Fibroblast of lung (primary cell): ENCODE data around the gene SCRN2. TPM values are rescaled to one million over a fixed set of nuclear protein-coding genes. Genes with fewer than 3 reads are reported as not detected.
A peak's percentile ranks its signal among the peaks of the same experiment; 100 is the strongest.

ENCODE experiments used
- DNase-seq, 2 donors: peaks; one replicate each; pipeline versions ENCODE4 v3.0.0 to v3.0.0-alpha.2; 2010; ENCODE audit warnings: low read depth in 2 of 2
- H2AFZ ChIP-seq: 2 replicates; pipeline ENCODE4 v1.5.1; 2012; ENCODE audit warnings: low read length, control low read depth, inconsistent platforms
- H3K27ac ChIP-seq: 2 replicates; pipeline ENCODE4 v1.5.1; 2011; ENCODE audit warnings: low read length, control low read depth; ENCODE audit not compliant: insufficient read depth
- H3K27me3 ChIP-seq: 2 replicates; pipeline ENCODE4 v1.5.1; 2011; ENCODE audit warnings: mild to moderate bottlenecking, low read length; ENCODE audit not compliant: control insufficient read depth, insufficient read depth
- H3K36me3 ChIP-seq: 2 replicates; pipeline ENCODE4 v1.5.1; 2011; ENCODE audit warnings: low read length; ENCODE audit not compliant: control insufficient read depth, insufficient read depth
- H3K4me1 ChIP-seq: 2 replicates; pipeline ENCODE4 v1.5.1; 2011; ENCODE audit warnings: low read length; ENCODE audit not compliant: control insufficient read depth, insufficient read depth; ENCODE audit errors: extremely low read depth
- H3K4me2 ChIP-seq: 2 replicates; pipeline ENCODE4 v1.5.1; 2011; ENCODE audit warnings: low read length, control low read depth; ENCODE audit not compliant: insufficient read depth; ENCODE audit errors: extremely low read depth
- H3K4me3 ChIP-seq, 4 experiments: fragments of 200-600 bp in 1 of 4; sonication (generic) in 1 of 4; replicated peaks in 1 of 4; 2 replicates each; pipeline ENCODE4 v1.5.1; 2011 to 2016; ENCODE audit warnings: low read length in 4 of 4, low read depth in 3 of 4, mild to moderate bottlenecking in 3 of 4, control low read depth in 2 of 4, inconsistent platforms in 1 of 4, mixed read lengths in 1 of 4; ENCODE audit not compliant: insufficient read depth in 1 of 4; ENCODE audit errors: control extremely low read depth in 1 of 4
- H3K79me2 ChIP-seq: 2 replicates; pipeline ENCODE4 v1.5.1; 2012; ENCODE audit warnings: mild to moderate bottlenecking, low read length, inconsistent platforms; ENCODE audit not compliant: control insufficient read depth, insufficient read depth
- H3K9ac ChIP-seq: 2 replicates; pipeline ENCODE4 v1.5.1; 2011; ENCODE audit warnings: mild to moderate bottlenecking, low read length, control low read depth; ENCODE audit not compliant: insufficient read depth
- H3K9me3 ChIP-seq: 2 replicates; pipeline ENCODE4 v1.5.1; 2012; ENCODE audit warnings: low read depth, low read length; ENCODE audit not compliant: control insufficient read depth, insufficient read depth
- H4K20me1 ChIP-seq: 2 replicates; pipeline ENCODE4 v1.5.1; 2011; ENCODE audit warnings: low read length; ENCODE audit not compliant: control insufficient read depth, insufficient read depth; ENCODE audit errors: extremely low read depth
- EZH2 ChIP-seq: IDR thresholded peaks from 2 replicates; pipeline ENCODE4 v1.5.1; 2012; ENCODE audit warnings: low read length, control low read depth, mild to moderate bottlenecking; ENCODE audit errors: missing control alignments
- polyA plus RNA-seq, 2 donors: library from polyadenylated mRNA; depleted of rRNA in 1 of 2; stranded (reverse) in 1 of 2; unstranded in 1 of 2; fragments of >200 nt; gene quantifications; 2 replicates each; pipeline ENCODE4 v1.2.1, GENCODE V29; 2011 to 2012; ENCODE audit warnings: missing spikeins in 1 of 2
- total RNA-seq: library from RNA; depleted of rRNA; stranded (reverse); fragments of >200 nt; gene quantifications from 2 replicates; pipeline ENCODE4 v1.2.1, GENCODE V29; 2014
- TF ChIP-seq, protein P1 (sequence below), 2 donors: IDR thresholded peaks in 1 of 2; conservative IDR thresholded peaks in 1 of 2; 1 replicate in 1 of 2; 2 replicates in 1 of 2; pipeline ENCODE4 v1.5.1; 2011 to 2012; ENCODE audit warnings: low read length in 2 of 2, control low read depth in 1 of 2, inconsistent platforms in 1 of 2, low read depth in 1 of 2, mild to moderate bottlenecking in 1 of 2

SCRN2 gene
- total and polyA plus RNA-seq, 2 donors (not counting 1 experiment from before 2014, with no cell fraction given), result 10.6 to 40.8 TPM

DNA sequence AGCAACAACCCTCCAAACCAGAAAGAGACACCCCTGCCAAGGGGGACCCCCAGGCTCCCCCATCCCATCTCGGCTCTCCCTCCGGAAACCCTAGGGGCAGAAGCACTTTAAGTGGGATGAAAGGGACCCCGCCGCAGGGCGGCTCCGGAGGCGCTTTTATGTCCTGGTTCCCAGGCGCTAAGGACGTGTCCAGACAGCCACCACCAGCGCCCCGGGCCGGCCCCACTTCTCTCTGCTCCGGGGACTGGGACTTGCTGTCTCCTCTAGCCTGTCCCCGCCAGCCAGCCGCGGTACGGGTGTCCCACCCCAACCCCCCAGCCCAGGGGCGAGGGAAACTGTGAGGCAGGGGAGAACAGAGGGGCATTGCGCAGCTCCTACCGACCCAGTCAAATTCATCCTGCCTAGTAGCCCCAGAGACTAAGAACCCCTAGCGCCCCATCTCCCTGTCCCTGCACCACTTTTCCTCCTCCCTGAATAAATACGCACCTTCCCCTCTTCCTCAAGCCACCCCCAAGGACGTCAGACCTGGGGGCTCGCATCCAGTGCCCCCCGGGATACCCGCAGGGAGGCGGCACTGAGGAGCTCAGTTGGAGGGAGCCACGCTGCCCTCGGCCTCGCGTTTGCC, 5.8 kb upstream of the SCRN2 start:
- DNase-seq, result no peak
- Histone ChIP-seq H4K20me1 (no peaks in the 10 kb centered on the region), H2AFZ (no peak overlapping the region), H3K79me2 (no peaks in the 10 kb centered on the region), H3K9me3 (no peaks in the 10 kb centered on the region), H3K9ac (no peak overlapping the region), H3K4me1 (peaks cover 2% of the 10 kb centered on the region), H3K27me3 (peaks cover 42% of the 10 kb centered on the region), H3K4me2 (no peak overlapping the region), H3K27ac (no peak overlapping the region), H3K4me3 (no peak overlapping the region), H3K36me3 (no peaks in the 10 kb centered on the region)
- TF ChIP-seq, protein P1, sequence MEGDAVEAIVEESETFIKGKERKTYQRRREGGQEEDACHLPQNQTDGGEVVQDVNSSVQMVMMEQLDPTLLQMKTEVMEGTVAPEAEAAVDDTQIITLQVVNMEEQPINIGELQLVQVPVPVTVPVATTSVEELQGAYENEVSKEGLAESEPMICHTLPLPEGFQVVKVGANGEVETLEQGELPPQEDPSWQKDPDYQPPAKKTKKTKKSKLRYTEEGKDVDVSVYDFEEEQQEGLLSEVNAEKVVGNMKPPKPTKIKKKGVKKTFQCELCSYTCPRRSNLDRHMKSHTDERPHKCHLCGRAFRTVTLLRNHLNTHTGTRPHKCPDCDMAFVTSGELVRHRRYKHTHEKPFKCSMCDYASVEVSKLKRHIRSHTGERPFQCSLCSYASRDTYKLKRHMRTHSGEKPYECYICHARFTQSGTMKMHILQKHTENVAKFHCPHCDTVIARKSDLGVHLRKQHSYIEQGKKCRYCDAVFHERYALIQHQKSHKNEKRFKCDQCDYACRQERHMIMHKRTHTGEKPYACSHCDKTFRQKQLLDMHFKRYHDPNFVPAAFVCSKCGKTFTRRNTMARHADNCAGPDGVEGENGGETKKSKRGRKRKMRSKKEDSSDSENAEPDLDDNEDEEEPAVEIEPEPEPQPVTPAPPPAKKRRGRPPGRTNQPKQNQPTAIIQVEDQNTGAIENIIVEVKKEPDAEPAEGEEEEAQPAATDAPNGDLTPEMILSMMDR (conservative IDR thresholded peaks at IDR 0.05 in 1 of 2, IDR thresholded peaks at IDR 0.05 in 1 of 2; ENCODE audit: low read depth in 1 of 2, low read length in 2 of 2), result peak in 1 of 2 donors; percentile 1
- TF ChIP-seq EZH2, result peak; percentile 86

DNA sequence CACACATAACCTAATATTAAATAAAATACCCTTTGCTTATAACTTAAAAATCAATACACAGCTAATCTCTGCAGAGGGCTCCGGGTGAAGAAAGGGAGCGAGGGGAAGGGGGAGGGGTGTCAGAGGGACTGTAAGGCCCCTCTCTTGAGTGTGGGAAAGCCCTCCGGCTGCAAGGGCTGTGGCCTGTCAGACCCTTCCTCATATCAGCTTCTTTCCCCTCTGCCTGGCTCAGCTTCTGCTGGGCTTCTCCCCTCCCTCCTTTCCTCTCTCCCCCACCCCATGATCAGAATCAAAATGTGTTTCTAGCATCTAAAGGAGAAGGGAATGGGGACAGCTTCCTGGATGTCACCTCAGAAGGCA, 4.6 kb upstream of the SCRN2 start:
- Histone ChIP-seq H3K4me2 (no peak overlapping the region), H3K27me3 (peaks cover 39% of the 10 kb centered on the region), H3K27ac (no peak overlapping the region), H3K79me2 (no peaks in the 10 kb centered on the region), H2AFZ (no peak overlapping the region), H3K4me1 (peaks cover 3% of the 10 kb centered on the region), H3K4me3 (no peak overlapping the region), H3K9ac (no peak overlapping the region), H3K9me3 (no peaks in the 10 kb centered on the region), H4K20me1 (no peaks in the 10 kb centered on the region), H3K36me3 (no peaks in the 10 kb centered on the region)
- DNase-seq, result no peak
- no peak for TF ChIP-seq EZH2
- TF ChIP-seq, protein P1 (conservative IDR thresholded peaks at IDR 0.05 in 1 of 2, IDR thresholded peaks at IDR 0.05 in 1 of 2; ENCODE audit: low read depth in 1 of 2, low read length in 2 of 2), result no peak

DNA sequence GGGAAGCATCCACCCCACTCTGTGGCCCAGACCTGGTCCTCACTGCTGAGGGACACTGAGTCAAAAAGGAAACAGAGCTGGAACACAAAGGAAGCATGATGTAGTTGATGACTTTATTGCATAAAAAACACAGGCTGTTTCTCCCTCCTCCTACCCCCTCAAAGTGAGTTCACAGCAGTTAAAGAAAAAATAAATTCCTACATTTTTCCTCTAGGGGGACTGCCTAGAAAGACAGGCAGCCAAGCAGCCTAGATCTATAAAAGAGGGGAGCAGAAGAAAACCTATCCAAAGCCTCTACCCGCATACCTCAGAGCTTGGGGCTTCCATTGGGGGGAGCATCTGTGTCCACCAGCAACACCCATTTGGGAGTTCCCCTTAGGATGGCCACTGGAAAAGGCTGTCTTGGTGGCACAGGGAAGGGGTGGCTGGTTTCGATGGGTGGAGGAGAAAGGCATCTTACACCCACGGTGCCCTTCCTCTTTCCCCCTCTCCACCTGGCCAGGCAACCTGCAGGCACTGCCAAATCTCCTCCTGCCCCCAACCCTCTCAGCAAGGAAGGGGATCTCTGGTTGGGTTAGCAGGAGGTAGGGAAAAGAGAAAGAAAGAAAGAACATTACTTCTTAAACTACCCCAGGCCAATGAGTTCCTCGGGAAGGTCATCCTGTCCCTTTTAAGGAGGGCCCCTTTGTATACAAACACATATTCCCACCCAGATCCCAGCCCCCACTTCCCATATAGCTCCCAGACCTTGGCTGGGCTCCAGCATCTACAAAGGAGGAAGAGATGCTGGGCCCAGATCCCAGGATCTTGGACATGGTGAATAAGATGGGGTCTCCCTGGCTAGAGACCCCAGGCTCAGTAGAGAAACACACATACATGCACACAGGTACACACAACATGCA, 4.0 kb upstream of the SCRN2 start:
- no peaks in the 10 kb centered on the region for H3K9me3 ChIP-seq
- H3K4me3 ChIP-seq, result no peak overlapping the region
- H3K4me1 ChIP-seq, result peaks cover 7% of the 10 kb centered on the region
- peaks cover 39% of the 10 kb centered on the region for H3K27me3 ChIP-seq
- no peak for DNase-seq
- H4K20me1 ChIP-seq, result no peaks in the 10 kb centered on the region
- H3K4me2 ChIP-seq, result no peak overlapping the region
- TF ChIP-seq, protein P1 (conservative IDR thresholded peaks at IDR 0.05 in 1 of 2, IDR thresholded peaks at IDR 0.05 in 1 of 2; ENCODE audit: low read depth in 1 of 2, low read length in 2 of 2), result peak; percentile 24 to 49
- no peak for TF ChIP-seq EZH2
- H2AFZ ChIP-seq, result no peak overlapping the region
- no peaks in the 10 kb centered on the region for H3K79me2 ChIP-seq
- H3K27ac ChIP-seq, result no peak overlapping the region
- no peak overlapping the region for H3K9ac ChIP-seq
- no peaks in the 10 kb centered on the region for H3K36me3 ChIP-seq
